Measurements from ENCODE around the gene OPA1.

GRCh38 chr3:193660698-193661411, 67.8 kb downstream of the OPA1 start:
- TF ChIP-seq CHD1 (IDR thresholded peaks at IDR 0.05; ENCODE audit: low read depth, low read length) (no peak), RFX5 (IDR thresholded peaks at IDR 0.05; ENCODE audit: borderline replicate concordance, low read depth, low read length) (no peak), KDM5A (IDR thresholded peaks at IDR 0.05; ENCODE audit: low read length) (no peak), POLR2A (IDR thresholded peaks at IDR 0.05; ENCODE audit: control extremely low read depth in 1 of 2, low read depth in 2 of 2, low read length in 2 of 2) (no peak), POLR2AphosphoS5 (IDR thresholded peaks at IDR 0.05; ENCODE audit: low read depth, low read length) (no peak), GTF2F1 (IDR thresholded peaks at IDR 0.05; ENCODE audit: borderline replicate concordance, low read depth, low read length) (no peak), TEAD4 (IDR thresholded peaks at IDR 0.05; ENCODE audit: low read depth, low read length) (no peak)

Measured in H1 (cell line).